B cell (primary cell): ENCODE results near the gene POLR2J.

Experiments used
- EZH2 ChIP-seq: IDR thresholded peaks from 2 replicates; pipeline ENCODE4 v1.6.1; 2012; ENCODE audit warnings: borderline replicate concordance, low read depth, mild to moderate bottlenecking, moderate library complexity, low read length; ENCODE audit not compliant: insufficient read depth, poor library complexity, severe bottlenecking
- TF ChIP-seq, protein P1 (sequence below): fragments of 200-600 bp; IDR thresholded peaks from one replicate; pipeline ENCODE4 v1.8.0; 2022; ENCODE audit warnings: antibody characterized with exemption, mild to moderate bottlenecking

DNA sequence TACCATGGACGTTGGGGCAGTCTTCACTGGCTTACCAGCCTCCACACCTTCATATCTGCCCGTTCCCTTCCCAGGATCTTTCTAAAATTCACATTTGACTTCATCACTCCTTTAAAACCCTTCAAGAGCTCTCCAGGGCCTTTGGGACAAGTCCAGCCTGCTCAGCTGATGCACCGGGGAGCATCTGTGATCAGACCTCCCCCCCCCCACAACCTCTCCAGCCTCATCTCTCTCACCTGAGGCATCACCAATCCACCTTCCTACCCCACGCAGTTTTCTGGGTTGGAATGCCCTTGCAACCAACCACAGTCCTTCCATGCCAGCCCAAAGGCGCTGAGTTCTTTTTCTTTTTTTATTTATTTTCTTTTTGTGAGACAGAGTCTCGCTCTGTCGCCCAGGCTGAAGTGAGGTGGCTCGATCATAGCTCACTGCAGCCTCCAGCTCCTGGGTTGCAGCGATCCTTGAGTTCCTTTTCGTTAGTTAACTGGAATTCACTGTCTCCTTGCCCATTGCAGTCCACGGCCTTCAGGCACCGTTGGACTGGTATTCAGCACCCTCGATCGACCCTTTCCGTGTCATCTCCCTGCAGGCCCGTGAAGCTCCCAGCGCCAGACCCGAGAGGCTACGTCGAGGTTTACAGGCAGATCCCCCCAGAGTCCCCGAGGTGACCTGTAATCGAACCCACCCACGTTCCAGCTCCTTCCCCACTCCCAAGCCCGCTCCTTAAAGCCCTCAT, 14.7 kb downstream of the POLR2J start:
- TF ChIP-seq, protein P1, sequence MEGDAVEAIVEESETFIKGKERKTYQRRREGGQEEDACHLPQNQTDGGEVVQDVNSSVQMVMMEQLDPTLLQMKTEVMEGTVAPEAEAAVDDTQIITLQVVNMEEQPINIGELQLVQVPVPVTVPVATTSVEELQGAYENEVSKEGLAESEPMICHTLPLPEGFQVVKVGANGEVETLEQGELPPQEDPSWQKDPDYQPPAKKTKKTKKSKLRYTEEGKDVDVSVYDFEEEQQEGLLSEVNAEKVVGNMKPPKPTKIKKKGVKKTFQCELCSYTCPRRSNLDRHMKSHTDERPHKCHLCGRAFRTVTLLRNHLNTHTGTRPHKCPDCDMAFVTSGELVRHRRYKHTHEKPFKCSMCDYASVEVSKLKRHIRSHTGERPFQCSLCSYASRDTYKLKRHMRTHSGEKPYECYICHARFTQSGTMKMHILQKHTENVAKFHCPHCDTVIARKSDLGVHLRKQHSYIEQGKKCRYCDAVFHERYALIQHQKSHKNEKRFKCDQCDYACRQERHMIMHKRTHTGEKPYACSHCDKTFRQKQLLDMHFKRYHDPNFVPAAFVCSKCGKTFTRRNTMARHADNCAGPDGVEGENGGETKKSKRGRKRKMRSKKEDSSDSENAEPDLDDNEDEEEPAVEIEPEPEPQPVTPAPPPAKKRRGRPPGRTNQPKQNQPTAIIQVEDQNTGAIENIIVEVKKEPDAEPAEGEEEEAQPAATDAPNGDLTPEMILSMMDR = no peak
- no peak for TF ChIP-seq EZH2
